Parathyroid adenoma (tissue), 2 donors: ENCODE results near the gene PRR23E.

Source experiments
- H2AFZ ChIP-seq: fragments of 300-600 bp; sonication (generic); one replicate; pipeline ENCODE4 v1.7.0; 2017; ENCODE audit warnings: antibody characterized with exemption, mild to moderate bottlenecking
- H3K27ac ChIP-seq: fragments of 300-600 bp; sonication (generic); one replicate; pipeline ENCODE4 v1.7.0; 2017
- H3K27me3 ChIP-seq: fragments of 300-600 bp; sonication (generic); one replicate; pipeline ENCODE4 v1.7.0; 2017; ENCODE audit warnings: low read length; ENCODE audit not compliant: control insufficient read depth, insufficient read depth
- H3K36me3 ChIP-seq: fragments of 300-600 bp; sonication (generic); one replicate; pipeline ENCODE4 v1.7.0; 2017; ENCODE audit warnings: low read length; ENCODE audit not compliant: control insufficient read depth, insufficient read depth
- H3K4me1 ChIP-seq: fragments of 300-600 bp; sonication (generic); one replicate; pipeline ENCODE4 v1.7.0; 2017; ENCODE audit warnings: control low read depth
- H3K4me2 ChIP-seq: fragments of 300-600 bp; sonication (generic); one replicate; pipeline ENCODE4 v1.7.0; 2017; ENCODE audit warnings: low read length
- H3K4me3 ChIP-seq: fragments of 300-600 bp; sonication (generic); one replicate; pipeline ENCODE4 v1.7.0; 2017; ENCODE audit warnings: low read depth, low read length
- H3K79me2 ChIP-seq: fragments of 300-600 bp; sonication (generic); one replicate; pipeline ENCODE4 v1.7.0; 2017; ENCODE audit warnings: control low read depth
- H3K9ac ChIP-seq: fragments of 300-600 bp; sonication (generic); one replicate; pipeline ENCODE4 v1.7.0; 2017; ENCODE audit warnings: mild to moderate bottlenecking
- H3K9me3 ChIP-seq: fragments of 300-600 bp; sonication (generic); one replicate; pipeline ENCODE4 v1.7.0; 2017; ENCODE audit warnings: low read length; ENCODE audit not compliant: control insufficient read depth
- CTCF ChIP-seq: fragments of 300-600 bp; sonication (generic); IDR thresholded peaks from one replicate; pipeline ENCODE4 v1.7.0; 2017; ENCODE audit warnings: antibody characterized with exemption, mild to moderate bottlenecking
- donor health status: primary hyperparathyroidism.

Gene PRR23E

DNA sequence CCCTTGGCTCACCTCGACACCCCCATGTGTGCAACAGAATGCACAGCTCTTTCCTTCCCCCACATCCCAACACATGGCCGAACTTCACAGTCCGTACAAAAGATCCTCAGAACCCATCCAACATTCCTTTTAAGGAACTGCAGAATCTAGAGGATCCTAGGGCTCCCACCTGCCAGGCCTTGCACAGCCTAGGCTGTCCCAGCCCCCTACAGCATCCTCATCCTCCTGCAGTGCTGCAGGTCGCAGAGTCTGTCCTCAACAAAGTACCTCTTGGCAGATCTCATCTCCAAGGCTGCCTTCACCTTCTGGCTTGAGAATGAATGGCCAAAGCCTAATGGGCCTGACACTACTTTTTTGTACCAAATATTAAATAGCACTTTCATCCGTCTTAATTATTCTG is 19.8 kb downstream of the PRR23E start:
- Histone ChIP-seq H3K9me3 (no peaks in the 10 kb centered on the region), H3K36me3 (no peaks in the 10 kb centered on the region), H3K27ac (no peak overlapping the region), H3K9ac (no peak overlapping the region), H2AFZ (no peak overlapping the region), H3K4me2 (no peak overlapping the region), H3K27me3 (no peaks in the 10 kb centered on the region), H3K4me3 (no peak overlapping the region), H3K4me1 (no peaks in the 10 kb centered on the region), H3K79me2 (no peaks in the 10 kb centered on the region)
- TF ChIP-seq CTCF = no peak

GRCh38 chr3:127213381-127213918 is 20.5 kb downstream of the PRR23E start:
- Histone ChIP-seq H3K4me1 (no peaks in the 10 kb centered on the region), H2AFZ (no peak overlapping the region), H3K4me3 (no peak overlapping the region), H3K79me2 (no peaks in the 10 kb centered on the region), H3K9ac (no peak overlapping the region), H3K9me3 (no peaks in the 10 kb centered on the region), H3K27ac (no peak overlapping the region), H3K36me3 (no peaks in the 10 kb centered on the region), H3K4me2 (no peak overlapping the region), H3K27me3 (no peaks in the 10 kb centered on the region)
- no peak for TF ChIP-seq CTCF

- no peak overlapping the region for H3K9ac ChIP-seq
- H3K9me3 ChIP-seq = no peaks in the 10 kb centered on the region
- no peak overlapping the region for H3K27ac ChIP-seq
- H3K4me2 ChIP-seq = no peak overlapping the region
- H3K79me2 ChIP-seq = no peaks in the 10 kb centered on the region
- H3K36me3 ChIP-seq = no peaks in the 10 kb centered on the region
- no peak overlapping the region for H3K4me3 ChIP-seq
- H3K27me3 ChIP-seq = no peaks in the 10 kb centered on the region
- H3K4me1 ChIP-seq = no peaks in the 10 kb centered on the region
- H2AFZ ChIP-seq = no peak overlapping the region
- TF ChIP-seq CTCF = no peak
Measured at GRCh38 chr3:127214975-127215374, 22.0 kb downstream of the PRR23E start.

- Histone ChIP-seq H3K9me3 (no peaks in the 10 kb centered on the region), H3K27ac (no peak overlapping the region), H3K9ac (no peak overlapping the region), H2AFZ (no peak overlapping the region), H3K36me3 (no peaks in the 10 kb centered on the region), H3K4me1 (no peaks in the 10 kb centered on the region), H3K4me2 (no peak overlapping the region), H3K27me3 (no peaks in the 10 kb centered on the region), H3K79me2 (no peaks in the 10 kb centered on the region), H3K4me3 (no peak overlapping the region)
- TF ChIP-seq CTCF = no peak
Measured at GRCh38 chr3:127215714-127216414, 22.9 kb downstream of the PRR23E start.
